GM18498 (cell line): ENCODE measurements around the gene COL5A2.

ENCODE experiments used
- ATAC-seq: cut with Tn5 transposase; IDR thresholded peaks from one replicate; pipeline ENCODE4 v1.9.1; 2021; ENCODE audit warnings: mild to moderate bottlenecking, moderate library complexity; ENCODE audit not compliant: unreplicated experiment

The COL5A2 gene

GRCh38 chr2:189056200-189057106 lies 123.1 kb downstream of the COL5A2 start:
- ATAC-seq: no peak

- ATAC-seq: no peak
These were observed 129.3 kb downstream of the COL5A2 start for GRCh38 chr2:189050165-189050712.

- no peak for ATAC-seq
These were observed 129.8 kb downstream of the COL5A2 start for GRCh38 chr2:189049709-189050164.

GRCh38 chr2:189048189-189048588 lies 131.4 kb downstream of the COL5A2 start:
- no peak for ATAC-seq

- no peak for ATAC-seq
These were observed 132.2 kb downstream of the COL5A2 start for GRCh38 chr2:189047171-189047888.

- ATAC-seq: no peak
These were observed 133.2 kb downstream of the COL5A2 start for GRCh38 chr2:189046320-189046719.

- no peak for ATAC-seq
These were observed 133.7 kb downstream of the COL5A2 start for GRCh38 chr2:189045836-189046235.

- ATAC-seq: no peak
These were observed 142.0 kb downstream of the COL5A2 start for GRCh38 chr2:189037518-189037917.

- no peak for ATAC-seq
These were observed 154.5 kb downstream of the COL5A2 start for GRCh38 chr2:189024901-189025618.

GRCh38 chr2:189022492-189022891 lies 157.1 kb downstream of the COL5A2 start:
- ATAC-seq: no peak

- no peak for ATAC-seq
These were observed 157.5 kb downstream of the COL5A2 start for GRCh38 chr2:189022053-189022481.

GRCh38 chr2:189020179-189020578 lies 159.4 kb downstream of the COL5A2 start:
- no peak for ATAC-seq

- ATAC-seq: no peak
These were observed 160.9 kb downstream of the COL5A2 start for GRCh38 chr2:189018631-189019030.

GRCh38 chr2:189016311-189016861 lies 163.2 kb downstream of the COL5A2 start:
- no peak for ATAC-seq

- ATAC-seq: no peak
These were observed 164.2 kb downstream of the COL5A2 start for GRCh38 chr2:189015359-189015758.

- ATAC-seq: no peak
These were observed 165.0 kb downstream of the COL5A2 start for GRCh38 chr2:189014449-189015138.

- no peak for ATAC-seq
These were observed 165.7 kb downstream of the COL5A2 start for GRCh38 chr2:189013671-189014448.

- no peak for ATAC-seq
These were observed 166.5 kb downstream of the COL5A2 start for GRCh38 chr2:189013031-189013430.

- ATAC-seq: no peak
These were observed 167.2 kb downstream of the COL5A2 start for GRCh38 chr2:189012351-189012750.
